ENCODE measurements around the gene CLK3.

CLK3 gene

DNA sequence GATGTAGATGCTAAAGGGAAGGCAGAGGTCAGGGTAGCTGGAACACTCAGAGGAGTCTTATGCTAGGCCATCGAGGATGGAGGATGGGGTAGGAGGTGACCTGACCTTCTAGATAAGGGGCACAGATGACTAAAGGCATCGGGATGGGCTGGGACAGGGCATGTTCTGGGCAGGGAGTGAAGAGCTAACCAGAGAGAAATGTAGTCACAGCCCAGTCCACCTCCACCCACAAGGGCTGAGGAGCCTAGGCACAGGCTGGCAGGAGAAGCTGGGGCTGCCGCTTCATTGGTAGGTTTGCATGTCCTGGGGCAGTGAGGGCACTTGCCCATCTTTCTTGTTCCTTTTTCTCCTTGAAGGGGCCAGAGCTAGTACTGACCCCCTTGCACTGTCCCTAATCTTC is 12.6 kb downstream of the CLK3 start:
- TF ChIP-seq TAF1 (IDR thresholded peaks at IDR 0.05; ENCODE audit: borderline replicate concordance, insufficient read depth, low read length) (no peak), SIN3A (IDR thresholded peaks at IDR 0.05; ENCODE audit: borderline replicate concordance, insufficient read depth, low read length) (no peak), FOXP2 (optimal IDR thresholded peaks at IDR 0.05; ENCODE audit: borderline replicate concordance, extremely low read depth, extremely low read length, insufficient read depth) (no peak), REST (IDR thresholded peaks at IDR 0.05; ENCODE audit: insufficient read depth in 1 of 2, low read depth in 2 of 2, low read length in 2 of 2) (no peak), POLR2AphosphoS5 (IDR thresholded peaks at IDR 0.05; ENCODE audit: low read depth, low read length) (no peak)

DNA sequence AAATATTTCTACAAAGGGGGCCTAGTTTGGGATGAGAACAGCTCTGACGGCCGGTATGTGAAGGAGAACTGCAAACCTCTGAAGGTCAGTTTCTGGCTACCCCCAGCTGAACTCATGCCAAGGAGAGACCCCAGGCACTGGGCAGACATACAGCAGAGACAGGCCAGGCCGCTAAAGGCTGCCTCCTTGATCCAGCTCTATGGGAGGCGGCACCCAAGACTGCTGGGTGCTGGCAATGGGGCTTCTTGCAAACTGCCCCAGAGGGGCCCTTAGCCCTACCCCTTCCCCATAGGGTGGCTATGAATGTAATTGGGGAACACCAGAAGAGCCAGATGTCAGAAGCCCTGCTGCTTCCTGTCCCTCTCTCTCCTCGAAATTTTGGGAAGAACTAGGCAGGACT is 13.3 kb downstream of the CLK3 start:
- TF ChIP-seq POLR2AphosphoS5 (IDR thresholded peaks at IDR 0.05; ENCODE audit: low read depth, low read length), result no peak
- no peak for TF ChIP-seq REST (IDR thresholded peaks at IDR 0.05; ENCODE audit: insufficient read depth in 1 of 2, low read depth in 2 of 2, low read length in 2 of 2)
- no peak for TF ChIP-seq FOXP2 (optimal IDR thresholded peaks at IDR 0.05; ENCODE audit: borderline replicate concordance, extremely low read depth, extremely low read length, insufficient read depth)
- TF ChIP-seq SIN3A (IDR thresholded peaks at IDR 0.05; ENCODE audit: borderline replicate concordance, insufficient read depth, low read length), result no peak

GRCh38 chr15:74630284-74631086 is 14.8 kb downstream of the CLK3 start:
- TF ChIP-seq SIN3A (IDR thresholded peaks at IDR 0.05; ENCODE audit: borderline replicate concordance, insufficient read depth, low read length) (no peak), POLR2AphosphoS5 (IDR thresholded peaks at IDR 0.05; ENCODE audit: low read depth, low read length) (no peak; the same call in 1 of the 2 replicates), TAF1 (IDR thresholded peaks at IDR 0.05; ENCODE audit: borderline replicate concordance, insufficient read depth, low read length) (no peak), REST (IDR thresholded peaks at IDR 0.05; ENCODE audit: insufficient read depth in 1 of 2, low read depth in 2 of 2, low read length in 2 of 2) (no peak), FOXP2 (optimal IDR thresholded peaks at IDR 0.05; ENCODE audit: borderline replicate concordance, extremely low read depth, extremely low read length, insufficient read depth) (no peak)

- TF ChIP-seq SIN3A (IDR thresholded peaks at IDR 0.05; ENCODE audit: borderline replicate concordance, insufficient read depth, low read length), result no peak
- no peak for TF ChIP-seq REST (IDR thresholded peaks at IDR 0.05; ENCODE audit: insufficient read depth in 1 of 2, low read depth in 2 of 2, low read length in 2 of 2)
- TF ChIP-seq POLR2AphosphoS5 (IDR thresholded peaks at IDR 0.05; ENCODE audit: low read depth, low read length), result peak; percentile 34; the same call in 1 of the 2 replicates
- TF ChIP-seq FOXP2 (optimal IDR thresholded peaks at IDR 0.05; ENCODE audit: borderline replicate concordance, extremely low read depth, extremely low read length, insufficient read depth), result no peak
- TF ChIP-seq TAF1 (IDR thresholded peaks at IDR 0.05; ENCODE audit: borderline replicate concordance, insufficient read depth, low read length), result no peak
Observed at GRCh38 chr15:74631087-74631385, 15.4 kb downstream of the CLK3 start.
